ENCODE data around the gene FIGN.
A peak's percentile ranks its signal among the peaks of the same experiment; 100 is the strongest.

FIGN gene

GRCh38 chr2:163708265-163708664, 27.5 kb downstream of the FIGN start:
- peaks cover 4% of the 10 kb centered on the region; the same call in 1 of the 2 replicates for H3K4me1 ChIP-seq (ENCODE audit: control insufficient read depth, insufficient read depth, low read length)
- H3K27ac ChIP-seq (ENCODE audit: low read depth, low read length): no peak overlapping the region
- H3K9ac ChIP-seq (ENCODE audit: low read depth, low read length): no peak overlapping the region
- no peaks in the 10 kb centered on the region for H3K27me3 ChIP-seq (ENCODE audit: control insufficient read depth, insufficient read depth, low read length)
- H3K9me3 ChIP-seq (ENCODE audit: control insufficient read depth, insufficient read depth, low read length): no peaks in the 10 kb centered on the region
- H3K36me3 ChIP-seq (ENCODE audit: control insufficient read depth, insufficient read depth, low read length): no peaks in the 10 kb centered on the region
- no peak overlapping the region for H3K4me3 ChIP-seq (ENCODE audit: low read depth, low read length)

GRCh38 chr2:163703386-163703785, 32.4 kb downstream of the FIGN start:
- Histone ChIP-seq H3K27me3 (ENCODE audit: control insufficient read depth, insufficient read depth, low read length) (no peaks in the 10 kb centered on the region), H3K27ac (ENCODE audit: low read depth, low read length) (no peak overlapping the region), H3K36me3 (ENCODE audit: control insufficient read depth, insufficient read depth, low read length) (no peaks in the 10 kb centered on the region), H3K9me3 (ENCODE audit: control insufficient read depth, insufficient read depth, low read length) (no peaks in the 10 kb centered on the region), H3K4me3 (ENCODE audit: low read depth, low read length) (no peak overlapping the region), H3K9ac (ENCODE audit: low read depth, low read length) (no peak overlapping the region), H3K4me1 (ENCODE audit: control insufficient read depth, insufficient read depth, low read length) (peaks cover 43% of the 10 kb centered on the region)

- Histone ChIP-seq H3K36me3 (ENCODE audit: control insufficient read depth, insufficient read depth, low read length) (no peaks in the 10 kb centered on the region), H3K9me3 (ENCODE audit: control insufficient read depth, insufficient read depth, low read length) (no peaks in the 10 kb centered on the region), H3K9ac (ENCODE audit: low read depth, low read length) (no peak overlapping the region), H3K27me3 (ENCODE audit: control insufficient read depth, insufficient read depth, low read length) (no peaks in the 10 kb centered on the region), H3K27ac (ENCODE audit: low read depth, low read length) (no peak overlapping the region), H3K4me3 (ENCODE audit: low read depth, low read length) (no peak overlapping the region), H3K4me1 (ENCODE audit: control insufficient read depth, insufficient read depth, low read length) (peaks cover 55% of the 10 kb centered on the region)
Measured at GRCh38 chr2:163701399-163702195, 34.2 kb downstream of the FIGN start.

GRCh38 chr2:163698857-163699256, 37.0 kb downstream of the FIGN start:
- no peak overlapping the region for H3K9ac ChIP-seq (ENCODE audit: low read depth, low read length)
- no peaks in the 10 kb centered on the region for H3K9me3 ChIP-seq (ENCODE audit: control insufficient read depth, insufficient read depth, low read length)
- peaks cover 55% of the 10 kb centered on the region for H3K4me1 ChIP-seq (ENCODE audit: control insufficient read depth, insufficient read depth, low read length)
- H3K27ac ChIP-seq (ENCODE audit: low read depth, low read length): peak overlapping the region; percentile 84
- no peaks in the 10 kb centered on the region for H3K27me3 ChIP-seq (ENCODE audit: control insufficient read depth, insufficient read depth, low read length)
- H3K4me3 ChIP-seq (ENCODE audit: low read depth, low read length): no peak overlapping the region
- no peaks in the 10 kb centered on the region for H3K36me3 ChIP-seq (ENCODE audit: control insufficient read depth, insufficient read depth, low read length)

- Histone ChIP-seq H3K4me1 (ENCODE audit: control insufficient read depth, insufficient read depth, low read length) (peaks cover 52% of the 10 kb centered on the region), H3K9ac (ENCODE audit: low read depth, low read length) (no peak overlapping the region), H3K4me3 (ENCODE audit: low read depth, low read length) (no peak overlapping the region), H3K27me3 (ENCODE audit: control insufficient read depth, insufficient read depth, low read length) (no peaks in the 10 kb centered on the region), H3K36me3 (ENCODE audit: control insufficient read depth, insufficient read depth, low read length) (no peaks in the 10 kb centered on the region), H3K9me3 (ENCODE audit: control insufficient read depth, insufficient read depth, low read length) (no peaks in the 10 kb centered on the region), H3K27ac (ENCODE audit: low read depth, low read length) (peak overlapping the region; percentile 84)
Measured at GRCh38 chr2:163697846-163698637, 37.8 kb downstream of the FIGN start.

GRCh38 chr2:163697429-163697828, 38.4 kb downstream of the FIGN start:
- H3K36me3 ChIP-seq (ENCODE audit: control insufficient read depth, insufficient read depth, low read length): no peaks in the 10 kb centered on the region
- no peak overlapping the region for H3K4me3 ChIP-seq (ENCODE audit: low read depth, low read length)
- H3K4me1 ChIP-seq (ENCODE audit: control insufficient read depth, insufficient read depth, low read length): peaks cover 52% of the 10 kb centered on the region
- peak overlapping the region; percentile 84 for H3K27ac ChIP-seq (ENCODE audit: low read depth, low read length)
- no peak overlapping the region for H3K9ac ChIP-seq (ENCODE audit: low read depth, low read length)
- no peaks in the 10 kb centered on the region for H3K9me3 ChIP-seq (ENCODE audit: control insufficient read depth, insufficient read depth, low read length)
- H3K27me3 ChIP-seq (ENCODE audit: control insufficient read depth, insufficient read depth, low read length): no peaks in the 10 kb centered on the region

- Histone ChIP-seq H3K27me3 (ENCODE audit: control insufficient read depth, insufficient read depth, low read length) (no peaks in the 10 kb centered on the region), H3K27ac (ENCODE audit: low read depth, low read length) (no peak overlapping the region), H3K4me3 (ENCODE audit: low read depth, low read length) (no peak overlapping the region), H3K36me3 (ENCODE audit: control insufficient read depth, insufficient read depth, low read length) (no peaks in the 10 kb centered on the region), H3K9me3 (ENCODE audit: control insufficient read depth, insufficient read depth, low read length) (no peaks in the 10 kb centered on the region), H3K4me1 (ENCODE audit: control insufficient read depth, insufficient read depth, low read length) (peaks cover 25% of the 10 kb centered on the region), H3K9ac (ENCODE audit: low read depth, low read length) (no peak overlapping the region)
Measured at GRCh38 chr2:163693484-163693883, 42.3 kb downstream of the FIGN start.

GRCh38 chr2:163692611-163693482, 43.0 kb downstream of the FIGN start:
- H3K4me3 ChIP-seq (ENCODE audit: low read depth, low read length): no peak overlapping the region

GRCh38 chr2:163692081-163692480, 43.7 kb downstream of the FIGN start:
- Histone ChIP-seq H3K4me1 (ENCODE audit: control insufficient read depth, insufficient read depth, low read length) (peaks cover 13% of the 10 kb centered on the region), H3K9ac (ENCODE audit: low read depth, low read length) (no peak overlapping the region), H3K4me3 (ENCODE audit: low read depth, low read length) (no peak overlapping the region)

More at GRCh38 chr2:163692611-163693482, 43.0 kb downstream of the FIGN start:
- Histone ChIP-seq H3K4me1 (ENCODE audit: control insufficient read depth, insufficient read depth, low read length) (peaks cover 18% of the 10 kb centered on the region), H3K36me3 (ENCODE audit: control insufficient read depth, insufficient read depth, low read length) (no peaks in the 10 kb centered on the region), H3K9ac (ENCODE audit: low read depth, low read length) (no peak overlapping the region), H3K27ac (ENCODE audit: low read depth, low read length) (no peak overlapping the region), H3K27me3 (ENCODE audit: control insufficient read depth, insufficient read depth, low read length) (no peaks in the 10 kb centered on the region), H3K9me3 (ENCODE audit: control insufficient read depth, insufficient read depth, low read length) (no peaks in the 10 kb centered on the region)

GRCh38 chr2:163690896-163691295, 44.9 kb downstream of the FIGN start:
- no peaks in the 10 kb centered on the region for H3K9me3 ChIP-seq (ENCODE audit: control insufficient read depth, insufficient read depth, low read length)
- no peak overlapping the region for H3K4me3 ChIP-seq (ENCODE audit: low read depth, low read length)
- H3K4me1 ChIP-seq (ENCODE audit: control insufficient read depth, insufficient read depth, low read length): peaks cover 13% of the 10 kb centered on the region
- no peak overlapping the region for H3K27ac ChIP-seq (ENCODE audit: low read depth, low read length)
- no peaks in the 10 kb centered on the region for H3K27me3 ChIP-seq (ENCODE audit: control insufficient read depth, insufficient read depth, low read length)
- no peaks in the 10 kb centered on the region for H3K36me3 ChIP-seq (ENCODE audit: control insufficient read depth, insufficient read depth, low read length)
- no peak overlapping the region for H3K9ac ChIP-seq (ENCODE audit: low read depth, low read length)

More at GRCh38 chr2:163692081-163692480, 43.7 kb downstream of the FIGN start:
- no peaks in the 10 kb centered on the region for H3K27me3 ChIP-seq (ENCODE audit: control insufficient read depth, insufficient read depth, low read length)
- no peak overlapping the region for H3K27ac ChIP-seq (ENCODE audit: low read depth, low read length)
- H3K36me3 ChIP-seq (ENCODE audit: control insufficient read depth, insufficient read depth, low read length): no peaks in the 10 kb centered on the region
- H3K9me3 ChIP-seq (ENCODE audit: control insufficient read depth, insufficient read depth, low read length): no peaks in the 10 kb centered on the region

All from HUES48 (cell line).